ENCODE measurements around the gene BCAT1. TPM values are rescaled to one million over a fixed set of nuclear protein-coding genes. Genes with fewer than 3 reads are reported as not detected.

Gene BCAT1
- total RNA-seq, 1 experiment from 2014 or later = 5.8 TPM

DNA sequence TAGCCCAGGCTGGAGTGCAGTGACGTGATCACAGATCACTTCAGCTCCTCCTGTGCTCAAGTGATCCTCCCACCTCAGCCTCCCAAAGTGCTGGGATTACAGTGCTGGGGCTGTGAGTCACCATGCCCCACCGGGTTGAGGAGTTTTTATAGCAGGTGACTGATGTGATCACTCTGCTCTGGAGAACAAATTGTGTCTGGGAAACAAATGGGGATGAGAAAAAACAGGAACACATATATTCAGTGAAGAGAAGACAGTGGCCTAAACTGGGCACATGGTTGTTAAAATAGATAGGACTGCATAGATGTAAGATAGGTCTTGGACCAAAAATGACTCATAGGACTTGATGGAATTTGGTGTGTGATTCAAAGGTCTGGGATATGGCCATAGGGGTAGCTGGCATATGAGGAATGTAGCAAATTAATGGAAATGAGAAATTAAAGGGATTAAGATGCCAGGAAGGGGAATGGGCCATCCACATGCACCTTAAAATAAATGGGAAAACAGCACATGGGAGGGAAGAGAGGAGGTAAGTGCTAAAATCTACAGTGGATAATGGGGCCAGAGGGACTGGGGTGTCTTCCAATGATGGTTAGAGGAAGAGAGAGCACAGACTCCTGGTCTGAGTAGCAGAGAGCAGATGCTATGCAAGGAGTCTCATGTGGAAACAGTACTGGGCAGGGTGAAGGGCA lies 11.2 kb downstream of the BCAT1 start:
- intact Hi-C loops (cut with micrococcal nuclease; ENCODE audit: unreplicated experiment) = no loop called here
- no peaks in the 10 kb centered on the region; the same call in 1 of the 2 replicates for H3K27me3 ChIP-seq (ENCODE audit: control insufficient read depth, insufficient read depth, low read length)
- no peaks in the 10 kb centered on the region for H3K36me3 ChIP-seq (ENCODE audit: control insufficient read depth, insufficient read depth, low read length)
- in situ Hi-C loops (cut with HindIII; ENCODE audit: low pct_unique_long_range_greater_than_20kb, low sequenced_read_pairs) = no loop called here
- H3K4me3 ChIP-seq (ENCODE audit: low read depth in 2 of 2, low read length in 2 of 2) = no peak overlapping the region
- ChIA-PET POLR2A (no interaction called here), CTCF (no interaction called here)
- H3K4me1 ChIP-seq (ENCODE audit: control insufficient read depth, insufficient read depth, low read length) = no peaks in the 10 kb centered on the region
- DNase-seq (ENCODE audit: low read depth, low spot score) = no peak
- no peak overlapping the region for H3K27ac ChIP-seq (ENCODE audit: low read length)
- no TSS peak for BruUV-seq (replicated peaks)
- no peaks in the 10 kb centered on the region for H3K9me3 ChIP-seq (ENCODE audit: control insufficient read depth, insufficient read depth, low read depth, low read length)
- no peak for TF ChIP-seq REST (IDR thresholded peaks at IDR 0.05; ENCODE audit: insufficient read depth in 1 of 2, low read depth in 2 of 2, low read length in 1 of 2)
- no peak for TF ChIP-seq TCF7L2 (IDR thresholded peaks at IDR 0.05; ENCODE audit: low read depth, low read length)
- TF ChIP-seq SIN3A (IDR thresholded peaks at IDR 0.05; ENCODE audit: borderline replicate concordance, insufficient read depth, low read depth, low read length) = no peak
- TF ChIP-seq, protein P1, sequence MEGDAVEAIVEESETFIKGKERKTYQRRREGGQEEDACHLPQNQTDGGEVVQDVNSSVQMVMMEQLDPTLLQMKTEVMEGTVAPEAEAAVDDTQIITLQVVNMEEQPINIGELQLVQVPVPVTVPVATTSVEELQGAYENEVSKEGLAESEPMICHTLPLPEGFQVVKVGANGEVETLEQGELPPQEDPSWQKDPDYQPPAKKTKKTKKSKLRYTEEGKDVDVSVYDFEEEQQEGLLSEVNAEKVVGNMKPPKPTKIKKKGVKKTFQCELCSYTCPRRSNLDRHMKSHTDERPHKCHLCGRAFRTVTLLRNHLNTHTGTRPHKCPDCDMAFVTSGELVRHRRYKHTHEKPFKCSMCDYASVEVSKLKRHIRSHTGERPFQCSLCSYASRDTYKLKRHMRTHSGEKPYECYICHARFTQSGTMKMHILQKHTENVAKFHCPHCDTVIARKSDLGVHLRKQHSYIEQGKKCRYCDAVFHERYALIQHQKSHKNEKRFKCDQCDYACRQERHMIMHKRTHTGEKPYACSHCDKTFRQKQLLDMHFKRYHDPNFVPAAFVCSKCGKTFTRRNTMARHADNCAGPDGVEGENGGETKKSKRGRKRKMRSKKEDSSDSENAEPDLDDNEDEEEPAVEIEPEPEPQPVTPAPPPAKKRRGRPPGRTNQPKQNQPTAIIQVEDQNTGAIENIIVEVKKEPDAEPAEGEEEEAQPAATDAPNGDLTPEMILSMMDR (IDR thresholded peaks at IDR 0.05) = no peak
- no peak for TF ChIP-seq POLR2AphosphoS5 (IDR thresholded peaks at IDR 0.05; ENCODE audit: low read depth, low read length)
- no peak for ATAC-seq

DNA sequence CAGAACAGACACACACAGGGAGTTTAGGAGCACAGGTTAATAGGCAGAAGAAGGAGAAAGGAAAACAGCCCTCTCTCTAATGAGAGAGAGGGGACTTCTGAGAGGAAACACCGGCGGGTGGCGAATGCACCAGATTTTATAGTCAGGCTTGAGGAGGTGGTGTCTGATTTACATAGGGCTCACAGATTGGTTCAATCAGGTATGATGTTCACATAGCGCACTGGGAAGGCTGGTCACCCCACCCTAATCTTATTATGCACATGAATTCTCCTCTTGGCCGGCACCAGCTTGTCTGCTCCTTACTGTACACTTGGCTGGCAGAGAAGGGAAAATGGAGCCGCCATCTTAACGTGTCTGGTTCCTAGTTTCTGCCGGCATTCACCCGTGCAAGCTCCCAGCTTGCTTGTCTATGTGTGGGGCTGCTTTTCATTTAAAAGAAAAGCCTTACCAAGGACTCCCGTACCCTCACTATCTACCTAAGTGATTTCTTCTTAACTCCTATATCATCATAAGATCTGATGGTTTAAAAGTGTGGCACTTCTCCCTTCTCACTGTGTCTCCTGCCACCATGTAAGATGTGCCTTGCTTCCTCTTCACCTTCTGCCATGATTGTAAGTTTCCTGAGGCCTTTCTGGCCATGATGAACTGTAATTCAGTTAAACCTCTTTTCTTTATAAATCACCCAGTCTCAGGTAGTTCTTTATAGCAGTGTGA lies 15.1 kb downstream of the BCAT1 start:
- intact Hi-C loops (cut with micrococcal nuclease; ENCODE audit: unreplicated experiment) = no loop called here
- Histone ChIP-seq H3K27ac (ENCODE audit: low read length) (no peak overlapping the region), H3K9me3 (ENCODE audit: control insufficient read depth, insufficient read depth, low read depth, low read length) (no peaks in the 10 kb centered on the region), H3K27me3 (ENCODE audit: control insufficient read depth, insufficient read depth, low read length) (no peaks in the 10 kb centered on the region), H3K4me1 (ENCODE audit: control insufficient read depth, insufficient read depth, low read length) (no peaks in the 10 kb centered on the region), H3K4me3 (ENCODE audit: low read depth in 2 of 2, low read length in 2 of 2) (no peak overlapping the region), H3K36me3 (ENCODE audit: control insufficient read depth, insufficient read depth, low read length) (no peaks in the 10 kb centered on the region)
- ATAC-seq = no peak
- no peak for TF ChIP-seq SIN3A (IDR thresholded peaks at IDR 0.05; ENCODE audit: borderline replicate concordance, insufficient read depth, low read depth, low read length)
- TF ChIP-seq TCF7L2 (IDR thresholded peaks at IDR 0.05; ENCODE audit: low read depth, low read length) = no peak
- no peak for TF ChIP-seq POLR2AphosphoS5 (IDR thresholded peaks at IDR 0.05; ENCODE audit: low read depth, low read length)
- no peak for TF ChIP-seq REST (IDR thresholded peaks at IDR 0.05; ENCODE audit: insufficient read depth in 1 of 2, low read depth in 2 of 2, low read length in 1 of 2)
- TF ChIP-seq, protein P1 (IDR thresholded peaks at IDR 0.05) = no peak
- in situ Hi-C loops (cut with HindIII; ENCODE audit: low pct_unique_long_range_greater_than_20kb, low sequenced_read_pairs) = no loop called here
- no TSS peak for BruUV-seq (replicated peaks)
- no peak for DNase-seq (ENCODE audit: low read depth, low spot score)
- POLR2A ChIA-PET = no interaction called here
- CTCF ChIA-PET = no interaction called here
